LNCaP clone FGC (cell line): ENCODE data around the gene HRH3.

Experiments used
- DNase-seq: peaks from one replicate; pipeline ENCODE4 v3.0.0-alpha.2; 2011; ENCODE audit warnings: low read depth
- H3K4me3 ChIP-seq: 2 replicates; pipeline ENCODE4 v1.5.1; 2011; ENCODE audit warnings: mild to moderate bottlenecking, low read depth, low read length, control low read depth
- TF ChIP-seq, protein P1 (sequence below): IDR thresholded peaks from 2 replicates; pipeline ENCODE4 v1.5.1; 2012; ENCODE audit warnings: mild to moderate bottlenecking; ENCODE audit not compliant: control insufficient read depth, insufficient read depth; ENCODE audit errors: extremely low read depth

The HRH3 gene

DNA sequence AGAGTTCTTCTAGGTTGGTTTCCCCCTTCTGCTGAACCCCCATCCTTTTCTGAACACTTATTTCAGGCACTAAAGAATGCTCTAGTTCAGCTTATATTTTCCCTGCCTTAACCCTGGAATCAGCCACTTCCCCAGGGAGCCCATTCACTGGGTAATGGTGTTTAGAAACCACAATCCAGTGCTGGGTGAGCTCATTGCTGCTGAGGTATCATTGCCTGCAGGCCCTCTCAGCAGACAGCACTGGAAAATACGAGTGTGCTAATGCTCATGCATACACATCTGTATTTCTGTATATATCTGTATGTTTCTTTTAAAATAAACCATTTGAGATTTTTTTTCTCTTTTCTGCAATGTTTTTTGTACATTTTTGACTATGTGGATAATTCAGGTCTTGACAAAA lies 45.3 kb upstream of the HRH3 start:
- no peak overlapping the region for H3K4me3 ChIP-seq
- DNase-seq, result no peak
- TF ChIP-seq, protein P1, sequence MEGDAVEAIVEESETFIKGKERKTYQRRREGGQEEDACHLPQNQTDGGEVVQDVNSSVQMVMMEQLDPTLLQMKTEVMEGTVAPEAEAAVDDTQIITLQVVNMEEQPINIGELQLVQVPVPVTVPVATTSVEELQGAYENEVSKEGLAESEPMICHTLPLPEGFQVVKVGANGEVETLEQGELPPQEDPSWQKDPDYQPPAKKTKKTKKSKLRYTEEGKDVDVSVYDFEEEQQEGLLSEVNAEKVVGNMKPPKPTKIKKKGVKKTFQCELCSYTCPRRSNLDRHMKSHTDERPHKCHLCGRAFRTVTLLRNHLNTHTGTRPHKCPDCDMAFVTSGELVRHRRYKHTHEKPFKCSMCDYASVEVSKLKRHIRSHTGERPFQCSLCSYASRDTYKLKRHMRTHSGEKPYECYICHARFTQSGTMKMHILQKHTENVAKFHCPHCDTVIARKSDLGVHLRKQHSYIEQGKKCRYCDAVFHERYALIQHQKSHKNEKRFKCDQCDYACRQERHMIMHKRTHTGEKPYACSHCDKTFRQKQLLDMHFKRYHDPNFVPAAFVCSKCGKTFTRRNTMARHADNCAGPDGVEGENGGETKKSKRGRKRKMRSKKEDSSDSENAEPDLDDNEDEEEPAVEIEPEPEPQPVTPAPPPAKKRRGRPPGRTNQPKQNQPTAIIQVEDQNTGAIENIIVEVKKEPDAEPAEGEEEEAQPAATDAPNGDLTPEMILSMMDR, result no peak

DNA sequence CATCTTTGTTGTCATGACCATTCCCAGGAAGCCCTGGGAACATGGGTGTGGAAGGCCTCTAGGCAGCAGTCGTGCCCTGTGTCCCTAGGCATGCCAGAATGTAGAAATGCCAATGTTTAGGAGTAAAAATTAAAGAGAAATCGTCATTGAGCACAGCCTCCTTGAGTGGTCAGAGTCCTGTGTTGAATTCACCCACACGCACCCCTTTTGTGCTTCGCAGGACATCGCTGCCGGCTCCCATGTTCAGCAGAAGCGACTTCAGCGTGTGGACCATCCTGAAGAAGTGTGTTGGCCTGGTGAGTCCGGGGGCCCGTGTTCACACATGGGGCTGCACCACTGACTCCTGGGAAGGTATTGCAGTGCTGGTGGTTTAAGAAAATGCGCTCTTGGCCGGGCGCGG lies 43.3 kb upstream of the HRH3 start:
- no peak for DNase-seq
- H3K4me3 ChIP-seq, result no peak overlapping the region
- TF ChIP-seq, protein P1, result no peak

DNA sequence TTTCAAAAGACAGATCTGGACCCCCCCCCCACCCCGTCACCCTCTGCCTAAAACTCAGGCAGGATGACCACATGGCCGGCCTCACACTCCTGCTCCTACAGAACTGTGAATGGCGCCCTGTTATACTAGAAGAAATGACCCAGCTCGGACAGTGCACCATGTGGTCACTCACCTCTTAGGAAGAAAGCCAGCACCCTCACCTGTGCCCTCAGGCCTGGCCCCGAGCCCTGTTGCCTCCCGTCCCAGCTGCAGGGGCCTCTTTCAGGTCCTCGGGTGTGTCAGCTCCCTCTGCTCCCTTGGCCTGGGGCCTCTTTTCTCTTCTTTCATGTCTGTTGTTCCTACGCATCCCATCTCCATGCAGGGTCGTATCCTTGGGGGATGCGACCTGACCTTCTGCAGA lies 42.0 kb upstream of the HRH3 start:
- TF ChIP-seq, protein P1, result no peak
- no peak for DNase-seq
- no peak overlapping the region for H3K4me3 ChIP-seq

DNA sequence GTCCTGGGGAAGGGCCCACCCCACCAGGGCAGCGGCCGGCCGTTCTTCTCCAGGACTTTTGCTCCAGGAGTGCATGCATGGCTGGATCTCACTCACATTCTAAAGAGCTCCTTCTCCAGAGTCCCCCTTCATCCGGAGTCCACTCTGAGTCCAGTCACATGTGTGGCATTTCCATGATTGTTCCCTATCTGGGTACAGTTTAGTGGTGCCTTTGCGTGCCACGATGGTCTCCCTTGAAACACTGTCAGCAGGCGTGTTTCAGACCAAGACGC lies 39.2 kb upstream of the HRH3 start:
- no peak for DNase-seq
- no peak overlapping the region for H3K4me3 ChIP-seq
- TF ChIP-seq, protein P1, result no peak

DNA sequence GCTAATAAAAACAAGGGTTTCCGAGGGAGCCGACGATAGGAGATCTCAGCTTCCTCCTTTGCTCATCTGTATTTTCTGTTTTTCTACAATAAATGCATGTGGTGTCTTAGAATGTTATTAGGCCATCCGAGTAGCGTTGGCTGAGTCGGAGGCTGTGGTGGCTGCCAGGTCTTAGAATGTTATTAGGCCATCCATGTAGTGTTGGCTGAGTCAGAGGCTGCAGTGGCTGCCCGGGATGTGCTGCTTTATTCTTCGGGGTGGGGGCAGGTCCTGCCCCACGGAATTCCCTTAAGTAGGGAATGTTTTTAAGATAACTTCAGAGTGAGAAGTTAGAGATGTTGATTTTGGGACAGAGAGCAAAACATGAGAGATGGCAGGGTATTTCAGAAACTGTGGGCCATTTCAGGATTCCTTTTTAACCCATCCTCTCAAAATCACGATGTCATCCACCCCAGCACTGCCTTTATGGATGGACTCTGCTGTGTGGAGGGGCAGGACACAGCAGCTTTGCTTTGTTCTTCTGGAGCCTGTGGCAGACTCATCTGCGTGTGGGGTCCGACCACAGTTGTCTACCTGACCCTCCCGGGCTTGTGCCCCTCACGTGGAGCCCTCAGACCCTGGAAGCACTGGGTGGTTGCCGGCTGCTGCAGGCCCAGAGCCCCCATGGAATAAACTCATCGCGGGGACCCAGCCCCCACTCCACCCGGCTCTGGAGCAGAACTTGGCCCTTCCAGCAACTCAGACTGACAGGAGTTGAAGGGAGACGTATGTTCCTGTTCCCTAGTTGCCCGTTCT lies 38.6 kb upstream of the HRH3 start:
- TF ChIP-seq, protein P1, result no peak
- DNase-seq, result no peak
- no peak overlapping the region for H3K4me3 ChIP-seq

DNA sequence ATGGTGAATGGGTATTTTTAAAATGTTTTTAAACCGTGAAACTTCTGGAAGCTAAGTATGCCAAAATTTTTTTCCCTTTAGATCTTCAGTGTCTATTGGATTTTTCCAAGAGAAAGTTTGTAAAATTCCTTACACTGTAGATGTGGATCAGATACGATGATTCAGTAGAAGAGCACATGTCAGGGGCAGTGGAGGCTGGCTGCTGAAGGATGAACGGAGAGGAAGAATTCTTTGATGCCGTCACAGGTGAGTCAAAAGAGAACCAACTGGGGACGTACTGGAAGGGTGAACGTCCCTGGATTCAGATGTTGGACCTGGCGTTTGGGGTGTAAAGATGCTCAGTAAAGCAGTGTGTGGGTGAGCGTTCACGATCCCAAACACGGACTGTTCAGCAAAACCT lies 35.9 kb upstream of the HRH3 start:
- no peak overlapping the region for H3K4me3 ChIP-seq
- TF ChIP-seq, protein P1, result no peak
- no peak for DNase-seq

DNA sequence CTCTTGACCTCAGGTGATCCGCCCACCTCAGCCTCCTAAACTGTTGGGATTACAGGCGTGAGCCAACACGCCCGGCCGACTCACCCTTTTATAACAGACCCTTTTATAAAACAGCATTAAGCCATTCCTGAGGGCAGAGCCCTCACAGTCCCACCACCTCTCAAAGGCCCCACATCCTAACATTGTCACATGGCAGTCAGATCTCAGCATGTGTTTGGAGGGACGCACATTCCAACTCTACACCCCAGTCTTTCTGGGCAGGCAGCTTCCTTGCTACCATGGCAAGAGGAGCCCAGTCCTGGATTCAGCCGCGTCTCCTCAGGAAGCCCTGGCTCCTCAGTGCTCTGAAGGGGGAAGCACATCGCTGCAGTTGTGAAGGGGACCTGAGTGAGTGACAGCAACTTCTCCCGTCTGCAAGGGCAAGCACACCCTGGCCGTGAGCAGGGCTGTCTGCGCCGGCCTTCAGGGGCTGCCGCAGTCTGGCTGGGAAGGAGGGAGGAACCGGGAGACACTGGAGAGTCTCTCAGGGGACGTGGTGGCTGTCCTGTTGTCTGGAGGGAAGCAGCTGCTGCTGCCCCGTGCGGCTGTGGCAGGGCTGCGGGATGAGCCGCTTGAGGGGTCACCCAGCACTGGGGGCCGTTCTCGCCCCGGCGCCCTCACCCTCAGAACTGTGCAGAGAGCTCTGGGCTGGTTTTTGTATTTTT lies 34.1 kb upstream of the HRH3 start:
- DNase-seq, result no peak
- H3K4me3 ChIP-seq, result no peak overlapping the region
- TF ChIP-seq, protein P1, result no peak
